K562 (cell line): ENCODE measurements around the gene LRFN4. TPM values are rescaled to one million over a fixed set of nuclear protein-coding genes. Genes with fewer than 3 reads are reported as not detected.

Experiments used
- EWSR1 ChIP-seq: fragments of 450-650 bp; IDR thresholded peaks from 2 replicates; pipeline ENCODE4 v1.6.1; 2018; ENCODE audit warnings: borderline replicate concordance, mild to moderate bottlenecking, low read depth, moderate library complexity; ENCODE audit not compliant: partially characterized antibody
- FOXK1 ChIP-seq: sonication (generic); formaldehyde crosslinking; IDR thresholded peaks from 2 replicates; pipeline ENCODE4 v1.8.0; 2022; ENCODE audit warnings: missing genetic modification reagents, mild to moderate bottlenecking, borderline replicate concordance
- HNRNPUL1 ChIP-seq: fragments of 200-400 bp; formaldehyde crosslinking; IDR thresholded peaks from 2 replicates; pipeline ENCODE4 v1.6.1; 2017; ENCODE audit warnings: low read length
- MCM7 ChIP-seq, 2 experiments: fragments of 450-650 bp; IDR thresholded peaks; 2 replicates each; pipeline ENCODE4 v1.6.1; 2016 to 2018
- MIER1 ChIP-seq: fragments of 450-650 bp; IDR thresholded peaks from 2 replicates; pipeline ENCODE4 v1.6.1; 2016; ENCODE audit warnings: antibody characterized with exemption, mild to moderate bottlenecking, low read depth
- TFAM ChIP-seq: fragments of 250-450 bp; sonication (Bioruptor Pico); conservative IDR thresholded peaks from 2 replicates; pipeline ENCODE4 v1.5.0; 2021; ENCODE audit warnings: mild to moderate bottlenecking, moderate library complexity
- U2AF2 ChIP-seq: fragments of 200-400 bp; formaldehyde crosslinking; optimal IDR thresholded peaks from 2 replicates; pipeline ENCODE3; 2017; ENCODE audit warnings: low read depth, mild to moderate bottlenecking, low read length
- ZBTB2 ChIP-seq: fragments of 450-650 bp; IDR thresholded peaks from 2 replicates; pipeline ENCODE4 v1.6.1; 2016; ENCODE audit warnings: antibody characterized with exemption
- ZFP36 ChIP-seq: fragments of 150-350 bp; IDR thresholded peaks from 2 replicates; pipeline ENCODE4 v1.6.1; 2018; ENCODE audit warnings: low read length, low read depth; ENCODE audit not compliant: partially characterized antibody
- ZNF12 ChIP-seq: sonication (generic); formaldehyde crosslinking; IDR thresholded peaks from 2 replicates; pipeline ENCODE4 v1.4.0; 2020; ENCODE audit warnings: mild to moderate bottlenecking, missing genetic modification reagents
- ZNF407 ChIP-seq: fragments of 450-650 bp; IDR thresholded peaks from 2 replicates; pipeline ENCODE4 v1.6.1; 2016; ENCODE audit warnings: low read depth
- ZNF408 ChIP-seq: fragments of 250-450 bp; sonication (Bioruptor Pico); IDR thresholded peaks from 2 replicates; pipeline ENCODE4 v1.4.0; 2020; ENCODE audit warnings: low read depth, mild to moderate bottlenecking, moderate library complexity
- ZNF41 ChIP-seq: fragments of 250-450 bp; sonication (Bioruptor Pico); conservative IDR thresholded peaks from 2 replicates; pipeline ENCODE4 v1.4.0; 2020; ENCODE audit warnings: mild to moderate bottlenecking
- ZNF444 ChIP-seq: fragments of 250-450 bp; sonication (Bioruptor Pico); IDR thresholded peaks from 2 replicates; pipeline ENCODE4 v1.4.0; 2020; ENCODE audit warnings: mild to moderate bottlenecking, moderate library complexity
- ZNF655 ChIP-seq: fragments of 250-450 bp; sonication (Bioruptor Pico); IDR thresholded peaks from 2 replicates; pipeline ENCODE4 v1.5.0; 2021
- polyA plus RNA-seq, 8 experiments: library from polyadenylated mRNA; depleted of rRNA in 4 of 8; stranded (reverse) in 5 of 8; unstranded in 3 of 8; fragments of >200 nt; fragmentation: Nextera tagmentation in 2 of 8; fragmentation: Illumina TruSeq in 1 of 8; extraction: Ambion mirVana in 2 of 8; extraction: Trizol in 1 of 8; gene quantifications; 2 replicates each; pipeline versions ENCODE4 v1.2.1 to v1.2.3, GENCODE V29; 2011 to 2014; ENCODE audit warnings: inconsistent platforms in 1 of 8, missing spikeins in 1 of 8
- total RNA-seq, 7 experiments: library from RNA; depleted of rRNA in 6 of 7; stranded (reverse); fragments of >200 nt in 6 of 7; fragmentation: Illumina TruSeq in 2 of 7; extraction: Trizol in 2 of 7; gene quantifications; 2 replicates each; pipeline versions ENCODE4 v1.2.1 to v1.2.3, GENCODE V29; 2011 to 2021; ENCODE audit warnings: low replicate concordance in 1 of 7

LRFN4 gene
- total and polyA plus RNA-seq, 9 of the 15 experiments (the other 6 are each of a cell fraction or from before 2014, with no cell fraction given), result 0.10 to 60.1 (median 6.7) TPM

- no peak for TF ChIP-seq ZNF407
- TF ChIP-seq MIER1, result peak; percentile 38; the same call in 1 of the 2 replicates
- TF ChIP-seq HNRNPUL1, result no peak
- TF ChIP-seq MCM7 (IDR thresholded peaks at IDR 0.05), result no peak
- TF ChIP-seq ZNF12 (CRISPR knock-in tag), result no peak
- TF ChIP-seq EWSR1, result no peak
- no peak for TF ChIP-seq TFAM (CRISPR knock-in tag)
- TF ChIP-seq ZFP36, result peak; percentile 58
- no peak for TF ChIP-seq FOXK1 (CRISPR knock-in tag)
- TF ChIP-seq ZNF408 (CRISPR knock-in tag), result no peak
- TF ChIP-seq ZNF444 (CRISPR knock-in tag), result no peak
- peak; percentile 59; the same call in 1 of the 2 replicates for TF ChIP-seq ZBTB2
- TF ChIP-seq ZNF655, result no peak
- no peak for TF ChIP-seq ZNF41 (CRISPR knock-in tag)
- TF ChIP-seq U2AF2, result no peak
Observed at GRCh38 chr11:66891851-66892660, 35.2 kb downstream of the LRFN4 start (continued).
